GM12864 (cell line): ENCODE measurements around the gene HYOU1.

Source experiments
- DNase-seq: peaks from one replicate; pipeline ENCODE4 v3.0.0-alpha.2; 2011; ENCODE audit warnings: low read depth
- H3K4me3 ChIP-seq: 2 replicates; pipeline ENCODE4 v1.5.1; 2011; ENCODE audit warnings: mild to moderate bottlenecking, low read depth, low read length, control low read depth
- TF ChIP-seq, protein P1 (sequence below): IDR thresholded peaks from 2 replicates; pipeline ENCODE4 v1.5.1; 2011; ENCODE audit warnings: low read depth, mild to moderate bottlenecking, moderate library complexity, low read length, control low read depth, inconsistent platforms; ENCODE audit errors: missing control alignments

Gene HYOU1

DNA sequence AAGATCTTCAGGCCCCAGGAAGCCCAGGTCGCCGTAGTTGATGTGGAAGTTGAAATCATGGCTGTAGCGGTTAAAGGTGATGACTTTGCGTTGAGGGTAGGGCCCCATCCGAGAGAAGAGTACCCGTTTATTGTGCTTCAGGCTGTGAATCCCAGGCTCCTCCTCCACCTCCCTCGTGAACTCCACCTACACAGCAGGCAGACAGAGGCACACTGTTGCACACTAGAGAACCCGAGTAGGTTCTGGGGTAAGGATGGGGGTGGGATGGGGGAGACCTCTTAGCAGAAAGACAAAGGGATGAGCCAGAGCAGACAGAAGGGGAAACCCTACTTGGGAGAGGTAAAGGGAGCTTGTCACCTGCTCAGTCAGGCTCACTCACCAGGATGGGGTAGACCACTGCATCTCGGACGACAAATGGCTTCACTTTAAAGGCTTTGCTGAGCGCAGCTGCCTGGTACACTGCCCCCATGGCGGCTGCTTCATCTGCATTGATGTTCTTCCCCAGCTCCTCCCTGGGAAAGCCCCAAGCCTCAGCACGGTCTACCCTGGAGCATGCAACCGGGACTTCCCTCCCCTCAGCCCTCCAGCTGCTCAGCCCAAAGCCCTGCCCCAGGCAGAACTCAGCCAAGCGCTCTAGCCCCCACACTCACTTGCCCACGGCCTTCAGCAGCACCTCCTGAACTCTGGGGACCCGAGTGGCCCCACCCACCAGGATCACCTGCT is 5.4 kb downstream of the HYOU1 start:
- no peak for DNase-seq
- H3K4me3 ChIP-seq, result peak overlapping the region; percentile 5
- TF ChIP-seq, protein P1, sequence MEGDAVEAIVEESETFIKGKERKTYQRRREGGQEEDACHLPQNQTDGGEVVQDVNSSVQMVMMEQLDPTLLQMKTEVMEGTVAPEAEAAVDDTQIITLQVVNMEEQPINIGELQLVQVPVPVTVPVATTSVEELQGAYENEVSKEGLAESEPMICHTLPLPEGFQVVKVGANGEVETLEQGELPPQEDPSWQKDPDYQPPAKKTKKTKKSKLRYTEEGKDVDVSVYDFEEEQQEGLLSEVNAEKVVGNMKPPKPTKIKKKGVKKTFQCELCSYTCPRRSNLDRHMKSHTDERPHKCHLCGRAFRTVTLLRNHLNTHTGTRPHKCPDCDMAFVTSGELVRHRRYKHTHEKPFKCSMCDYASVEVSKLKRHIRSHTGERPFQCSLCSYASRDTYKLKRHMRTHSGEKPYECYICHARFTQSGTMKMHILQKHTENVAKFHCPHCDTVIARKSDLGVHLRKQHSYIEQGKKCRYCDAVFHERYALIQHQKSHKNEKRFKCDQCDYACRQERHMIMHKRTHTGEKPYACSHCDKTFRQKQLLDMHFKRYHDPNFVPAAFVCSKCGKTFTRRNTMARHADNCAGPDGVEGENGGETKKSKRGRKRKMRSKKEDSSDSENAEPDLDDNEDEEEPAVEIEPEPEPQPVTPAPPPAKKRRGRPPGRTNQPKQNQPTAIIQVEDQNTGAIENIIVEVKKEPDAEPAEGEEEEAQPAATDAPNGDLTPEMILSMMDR, result no peak

DNA sequence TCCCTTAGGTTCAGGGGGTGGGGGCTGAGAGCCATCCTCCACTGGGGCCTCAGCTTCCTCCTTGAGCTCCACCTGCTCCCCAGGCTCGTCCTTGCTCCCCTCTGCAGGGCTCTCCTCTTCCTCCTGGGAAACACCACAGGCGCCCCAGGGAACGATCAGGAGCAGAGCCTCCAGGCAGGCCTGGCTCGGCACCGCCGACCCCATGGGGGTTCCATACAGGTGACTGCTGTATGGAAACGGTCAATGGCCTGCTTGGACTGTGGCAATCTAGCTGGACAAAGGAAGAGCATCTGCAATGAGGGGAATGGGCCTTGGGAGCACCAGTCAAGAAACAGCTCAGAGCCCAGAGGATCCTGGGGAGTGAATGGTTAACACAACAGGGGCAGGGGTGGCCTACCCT is 7.9 kb downstream of the HYOU1 start:
- TF ChIP-seq, protein P1, result no peak
- H3K4me3 ChIP-seq, result no peak overlapping the region
- no peak for DNase-seq

DNA sequence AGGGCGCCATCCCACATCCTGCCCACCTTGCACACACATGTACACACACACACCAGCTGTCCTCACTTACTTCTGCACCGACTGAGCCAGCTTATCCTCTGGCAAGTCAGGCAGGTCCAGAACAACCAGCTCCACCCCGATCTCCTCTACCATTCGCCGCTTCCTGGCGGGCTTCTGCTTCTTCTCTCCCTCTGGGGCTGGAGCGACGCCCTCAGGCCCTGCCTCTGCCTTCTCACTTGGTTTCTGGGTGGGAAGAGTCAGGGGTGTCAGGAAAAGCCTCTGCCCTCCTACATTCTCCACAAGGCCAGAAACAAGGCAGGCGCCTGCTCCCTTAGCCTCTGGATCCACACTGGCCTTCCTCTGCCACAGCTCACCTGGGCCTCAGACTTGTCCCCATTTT is 8.4 kb downstream of the HYOU1 start:
- DNase-seq, result no peak
- TF ChIP-seq, protein P1, result no peak
- H3K4me3 ChIP-seq, result no peak overlapping the region

DNA sequence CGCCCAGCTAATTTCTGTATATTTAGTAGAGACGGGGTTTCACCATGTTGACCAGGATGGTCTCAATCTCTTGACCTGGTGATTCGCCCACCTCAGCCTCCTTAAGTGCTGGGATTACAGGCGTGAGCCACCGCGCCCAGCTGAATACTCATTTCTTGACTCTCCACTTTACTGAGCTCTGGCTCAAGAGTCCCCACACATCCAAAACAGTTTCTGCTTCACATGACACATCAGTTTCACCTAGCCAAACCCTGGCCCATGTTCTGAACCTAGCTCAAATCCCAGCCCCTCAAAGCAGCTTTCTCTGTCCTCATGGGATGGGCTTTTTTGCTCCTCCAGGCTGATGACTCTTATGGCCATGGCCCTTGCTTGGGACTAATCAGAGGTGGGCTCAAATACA is 9.8 kb downstream of the HYOU1 start:
- no peak overlapping the region for H3K4me3 ChIP-seq
- TF ChIP-seq, protein P1, result no peak
- DNase-seq, result no peak

DNA sequence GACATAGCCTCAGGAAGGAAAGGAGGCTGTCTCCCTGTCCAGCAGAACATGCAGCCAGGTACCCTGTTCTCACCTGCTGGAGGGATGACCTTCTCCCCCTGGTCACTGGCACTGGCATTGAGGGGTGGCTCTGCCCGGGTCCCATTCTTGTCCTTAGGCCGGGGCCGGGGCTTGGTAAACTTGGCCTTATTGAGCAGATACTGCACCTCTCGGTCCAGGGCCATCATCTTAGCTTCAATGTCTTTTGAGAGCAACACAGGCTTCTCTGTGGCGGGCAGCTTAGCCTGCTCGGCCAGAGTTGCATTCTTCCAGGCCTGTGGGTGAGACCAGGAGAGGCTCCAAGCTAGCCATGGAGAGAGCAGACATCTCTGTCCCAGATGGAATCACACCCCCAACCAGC is 10.5 kb downstream of the HYOU1 start:
- DNase-seq, result no peak
- TF ChIP-seq, protein P1, result no peak
- H3K4me3 ChIP-seq, result no peak overlapping the region

DNA sequence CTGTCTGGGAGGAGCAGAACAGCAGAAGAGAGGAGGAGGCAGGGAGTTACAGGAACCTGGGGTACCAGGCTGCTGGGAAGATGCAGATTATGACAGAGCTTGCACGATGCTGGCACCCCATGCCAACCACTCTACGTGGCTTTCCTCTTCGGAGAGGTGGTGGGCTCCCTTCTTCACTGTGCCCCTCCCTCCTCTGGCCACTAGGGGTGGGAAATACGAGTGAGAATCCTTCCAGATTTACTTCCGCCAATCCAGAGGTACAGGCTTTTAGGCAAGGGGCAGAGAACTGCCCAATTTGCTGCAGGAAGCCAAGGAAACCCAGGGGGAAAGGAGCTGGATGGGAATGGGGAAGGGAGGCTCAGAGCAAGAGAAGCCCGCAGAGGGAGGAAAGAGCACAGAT is 12.3 kb downstream of the HYOU1 start:
- TF ChIP-seq, protein P1, result peak; percentile 36
- H3K4me3 ChIP-seq, result no peak overlapping the region
- no peak for DNase-seq

DNA sequence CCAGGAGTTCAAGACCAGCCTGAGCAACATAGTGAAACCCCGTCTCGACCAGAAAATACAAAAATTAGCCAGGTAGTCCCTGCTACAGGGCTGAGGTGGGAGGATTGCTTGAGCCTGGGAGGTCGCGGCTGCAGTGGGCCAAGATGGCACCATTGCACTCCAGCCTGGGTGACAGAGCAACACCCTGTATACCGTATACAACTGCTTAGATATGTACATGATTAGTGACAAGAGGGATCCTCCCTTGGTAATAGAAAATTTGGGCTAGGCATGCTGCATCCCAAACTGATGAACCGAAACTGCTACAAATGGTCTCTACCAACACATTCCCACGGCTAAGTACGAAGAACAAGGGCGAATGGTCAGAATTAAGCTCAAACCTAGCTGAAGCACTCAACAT is 14.1 kb downstream of the HYOU1 start:
- no peak overlapping the region for H3K4me3 ChIP-seq
- DNase-seq, result no peak
- TF ChIP-seq, protein P1, result no peak
